ENCODE data around the gene PLXNC1.
A peak's percentile ranks its signal among the peaks of the same experiment; 100 is the strongest.
"Not testable (repeated sequence)": the region's sequence is repeated elsewhere in the genome, so short reads cannot be mapped to it uniquely, and the experiment has no call there.

PLXNC1 gene

DNA sequence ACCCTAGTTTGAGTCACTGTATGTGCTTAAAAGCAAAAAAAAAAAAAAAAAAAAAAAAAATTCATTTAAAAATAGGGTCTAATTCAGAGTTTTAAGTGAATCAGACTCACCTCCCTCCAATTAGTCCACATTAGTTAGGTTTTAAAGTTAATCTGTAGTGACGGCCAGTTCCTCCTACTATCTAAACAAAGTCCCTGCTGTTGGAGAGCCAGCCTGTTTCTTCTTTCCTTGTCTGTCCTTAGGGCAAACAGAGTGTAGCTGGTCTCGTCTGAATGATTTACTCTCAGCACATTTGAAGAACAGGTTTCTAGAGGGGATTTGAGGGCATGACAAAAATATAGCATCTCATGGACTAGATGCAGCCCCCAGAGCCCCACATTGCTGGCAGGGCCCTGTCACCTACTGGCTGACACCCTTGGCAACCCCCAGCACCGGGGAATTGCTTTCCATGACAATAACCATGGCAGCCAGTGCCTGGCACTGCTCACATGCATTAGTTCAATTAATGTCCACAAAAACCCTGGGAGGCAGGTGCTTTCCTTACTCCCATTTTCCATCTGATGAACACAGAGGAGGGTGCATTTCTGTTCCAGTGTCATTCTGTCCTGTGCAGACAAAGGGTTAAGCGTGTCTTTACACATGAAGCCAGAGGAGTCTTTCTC is 138.3 kb downstream of the PLXNC1 start:
- DNase-seq (ENCODE audit: low read depth in 2 of 3, low spot score in 2 of 3): no peak

DNA sequence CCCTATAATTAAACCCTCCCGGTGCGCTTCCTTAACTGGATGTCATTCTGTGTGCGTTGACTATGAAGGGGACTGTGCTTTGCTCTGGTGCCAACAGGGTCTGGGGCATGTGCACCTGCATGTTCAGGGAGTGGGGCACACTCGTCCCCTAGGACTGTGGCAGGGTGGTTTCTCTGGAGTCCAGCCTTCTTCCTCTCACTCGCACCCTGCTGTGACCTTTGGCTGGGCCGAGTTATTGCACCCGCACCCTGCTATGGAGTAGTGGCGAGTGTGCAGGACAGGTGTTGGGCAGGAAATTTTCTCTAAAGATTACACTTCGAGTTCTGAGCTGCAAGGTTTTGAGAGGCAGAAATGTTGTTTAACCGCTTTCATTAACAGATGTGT is 138.9 kb downstream of the PLXNC1 start:
- no peak for DNase-seq (ENCODE audit: low read depth in 2 of 3, low spot score in 2 of 3)

DNA sequence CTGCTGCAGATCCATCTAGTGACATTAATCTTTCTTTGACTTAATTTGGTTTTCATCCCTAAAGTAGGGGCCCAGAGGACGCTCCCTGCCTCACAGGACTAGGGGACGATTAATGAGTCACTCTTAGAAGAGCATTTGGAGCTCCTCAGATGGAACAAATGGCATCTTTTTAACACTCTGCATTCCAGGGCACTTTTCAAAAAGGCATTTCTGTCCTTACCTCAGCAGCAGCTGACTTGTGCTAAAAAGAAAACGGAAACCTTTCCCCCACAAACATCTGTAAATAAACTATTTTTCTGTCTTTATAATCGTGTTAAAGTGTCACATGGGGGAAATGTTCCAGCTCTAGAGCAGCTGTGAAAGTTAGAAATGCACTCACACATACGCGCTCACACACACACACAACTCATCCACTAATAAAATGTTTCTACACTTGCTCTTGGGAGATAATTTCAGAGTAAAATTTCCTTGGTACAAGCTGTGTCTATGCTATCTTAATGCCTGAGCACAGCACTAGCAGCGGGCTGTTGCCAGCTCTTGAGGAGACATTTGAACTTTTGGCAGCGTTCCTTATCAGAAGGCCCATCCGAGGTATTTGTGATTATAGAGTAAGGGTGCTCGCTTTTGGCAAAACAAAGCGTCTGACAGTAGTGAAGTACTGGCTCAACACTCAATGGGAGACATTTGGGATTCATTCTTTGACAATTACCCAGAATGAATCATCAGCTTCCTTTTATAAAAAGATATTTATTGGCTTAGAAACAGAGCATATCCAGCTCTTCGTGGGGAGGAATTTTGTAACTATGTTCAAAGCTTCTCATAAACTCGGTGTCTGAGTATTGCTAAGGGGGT is 141.3 kb downstream of the PLXNC1 start:
- DNase-seq (ENCODE audit: low read depth in 2 of 3, low spot score in 2 of 3): no peak

DNA sequence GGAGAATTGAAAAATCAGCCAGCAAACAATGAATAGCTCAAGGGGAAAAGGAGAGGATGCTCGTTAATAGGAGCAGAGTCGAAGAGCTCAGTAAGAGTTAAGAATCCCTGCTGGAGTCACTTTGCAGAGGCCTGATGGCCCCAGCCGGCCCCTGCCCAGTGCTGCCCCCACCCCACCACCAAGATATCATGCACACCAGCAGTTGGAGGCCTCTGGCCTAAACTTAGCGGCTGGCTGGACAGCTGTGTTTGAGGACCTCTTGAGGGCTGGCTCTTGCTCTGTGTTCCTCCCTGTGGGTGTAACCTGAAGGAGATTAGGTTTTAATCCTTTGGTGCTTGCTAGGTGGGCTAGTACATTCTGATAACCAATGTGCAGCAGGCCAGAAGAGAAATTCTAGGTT is 142.0 kb downstream of the PLXNC1 start:
- DNase-seq (ENCODE audit: low read depth in 2 of 3, low spot score in 2 of 3): no peak

DNA sequence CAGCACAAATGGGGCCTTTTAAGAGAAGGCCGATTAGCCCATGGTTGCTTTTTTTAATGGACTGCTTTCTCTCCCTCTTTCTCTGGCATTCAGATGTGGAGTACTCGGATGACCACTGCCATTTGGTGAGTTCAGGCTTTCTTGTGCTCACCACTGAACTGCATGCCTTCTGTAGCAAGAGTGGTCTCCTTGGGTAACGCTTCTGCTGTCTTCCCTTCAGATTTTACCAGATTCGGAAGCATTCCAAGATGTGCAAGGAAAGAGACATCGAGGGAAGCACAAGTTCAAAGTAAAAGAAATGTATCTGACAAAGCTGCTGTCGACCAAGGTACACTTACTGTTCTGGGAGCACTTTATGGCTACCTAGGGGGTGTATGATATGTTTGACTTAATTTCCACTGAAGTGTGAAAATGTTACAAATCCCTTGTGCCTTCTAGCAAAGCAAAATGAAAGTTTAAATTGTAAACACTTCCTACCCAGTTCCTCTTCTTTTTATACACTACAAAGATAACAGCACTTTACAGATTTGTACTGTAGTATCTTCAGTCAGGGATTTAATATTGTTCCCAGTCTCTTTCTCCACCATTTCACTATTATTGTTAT is 148.8 kb downstream of the PLXNC1 start:
- DNase-seq (ENCODE audit: low read depth in 2 of 3, low spot score in 2 of 3): no peak

DNA sequence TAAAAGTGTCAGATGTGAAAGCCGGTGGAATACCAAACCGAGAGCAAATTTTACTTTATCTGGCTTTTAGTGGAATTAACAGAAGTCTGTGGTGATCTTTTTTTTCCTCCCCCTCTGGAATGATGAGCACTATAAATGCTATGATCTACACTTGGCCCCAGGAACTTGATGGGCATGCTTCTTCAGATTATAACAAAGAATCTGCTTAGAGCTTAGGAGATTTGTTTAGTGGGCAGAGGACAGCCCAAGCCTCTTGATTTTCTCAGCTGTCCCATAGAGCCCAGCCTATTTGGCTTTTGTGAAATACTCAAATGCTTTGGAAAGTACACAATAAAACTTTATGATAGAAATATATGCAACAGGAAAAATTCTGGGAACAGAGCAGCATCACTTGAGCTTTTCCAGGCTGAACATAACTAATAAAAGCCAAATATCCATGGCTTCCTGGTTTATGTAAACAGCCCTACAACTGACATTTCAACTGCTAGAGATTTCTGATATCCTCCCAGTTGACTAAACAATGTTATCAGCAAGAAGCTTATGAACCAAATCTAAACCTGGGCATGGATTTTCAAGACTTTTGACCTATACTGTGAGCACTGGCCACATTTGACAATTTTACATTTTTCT is 149.6 kb downstream of the PLXNC1 start:
- DNase-seq (ENCODE audit: low read depth in 2 of 3, low spot score in 2 of 3): no peak

DNA sequence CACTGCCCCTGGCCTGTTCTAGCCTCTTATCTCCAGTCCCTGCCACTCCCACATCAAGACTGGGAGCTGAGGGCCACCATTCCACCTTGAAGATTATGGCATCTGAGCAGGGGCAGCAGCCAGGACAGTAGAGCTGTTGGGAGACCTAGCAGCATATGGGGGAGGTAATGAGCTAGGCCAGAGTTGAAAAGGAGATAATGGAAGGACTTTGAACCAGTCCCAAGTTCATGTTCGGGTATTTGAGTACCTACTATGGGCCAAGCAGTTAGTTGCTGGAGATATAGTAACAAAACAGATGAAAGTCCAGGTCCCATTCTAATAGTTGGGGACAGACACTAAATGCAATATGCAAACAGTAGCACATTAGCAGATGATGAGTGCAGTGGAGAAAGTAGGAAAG is 151.5 kb downstream of the PLXNC1 start:
- DNase-seq (ENCODE audit: low read depth in 2 of 3, low spot score in 2 of 3): no peak

DNA sequence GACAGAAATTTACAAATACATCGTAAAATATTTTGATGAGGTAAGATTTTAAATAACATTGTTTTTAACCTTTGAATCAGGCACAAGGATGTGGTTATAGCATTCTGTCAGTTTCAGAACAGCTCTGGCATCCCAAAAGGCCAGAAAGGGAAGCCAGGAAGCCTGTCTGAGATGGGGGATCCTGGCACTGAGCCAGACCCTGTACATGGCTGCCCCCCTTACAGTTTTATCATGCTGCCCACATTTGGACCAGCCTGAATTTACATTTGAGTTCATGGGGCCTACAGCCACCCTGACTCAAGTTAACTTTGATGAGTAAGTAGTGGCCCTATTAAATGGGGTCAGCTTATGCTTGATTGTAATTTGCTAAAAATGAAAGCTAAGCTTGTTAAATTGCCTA is 155.6 kb downstream of the PLXNC1 start:
- DNase-seq (ENCODE audit: low read depth in 2 of 3, low spot score in 2 of 3): no peak

DNA sequence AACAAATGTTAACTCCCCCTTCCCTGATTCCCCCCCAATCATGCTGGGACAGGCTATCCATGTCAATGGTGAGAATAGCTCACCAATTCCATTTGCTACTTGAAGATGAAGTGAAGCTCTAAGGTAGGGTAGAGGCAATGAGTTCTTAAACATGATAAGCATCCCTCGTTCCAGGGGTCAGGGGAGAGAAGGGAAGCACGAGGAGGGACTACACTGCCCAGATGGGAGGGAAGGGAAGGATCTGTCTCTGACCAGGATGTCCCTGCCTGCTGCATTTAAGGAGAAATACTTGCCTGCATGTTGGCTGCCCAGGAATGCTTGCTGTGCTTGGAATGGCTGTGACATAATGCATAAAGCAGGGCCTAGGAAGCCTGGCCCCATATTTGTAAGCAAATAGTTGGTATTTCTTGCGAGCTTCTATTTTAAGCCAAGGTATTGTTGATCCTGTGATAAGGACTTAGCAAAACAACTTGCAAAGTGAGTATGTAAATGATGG is 156.2 kb downstream of the PLXNC1 start:
- DNase-seq (ENCODE audit: low read depth in 2 of 3, low spot score in 2 of 3): no peak

DNA sequence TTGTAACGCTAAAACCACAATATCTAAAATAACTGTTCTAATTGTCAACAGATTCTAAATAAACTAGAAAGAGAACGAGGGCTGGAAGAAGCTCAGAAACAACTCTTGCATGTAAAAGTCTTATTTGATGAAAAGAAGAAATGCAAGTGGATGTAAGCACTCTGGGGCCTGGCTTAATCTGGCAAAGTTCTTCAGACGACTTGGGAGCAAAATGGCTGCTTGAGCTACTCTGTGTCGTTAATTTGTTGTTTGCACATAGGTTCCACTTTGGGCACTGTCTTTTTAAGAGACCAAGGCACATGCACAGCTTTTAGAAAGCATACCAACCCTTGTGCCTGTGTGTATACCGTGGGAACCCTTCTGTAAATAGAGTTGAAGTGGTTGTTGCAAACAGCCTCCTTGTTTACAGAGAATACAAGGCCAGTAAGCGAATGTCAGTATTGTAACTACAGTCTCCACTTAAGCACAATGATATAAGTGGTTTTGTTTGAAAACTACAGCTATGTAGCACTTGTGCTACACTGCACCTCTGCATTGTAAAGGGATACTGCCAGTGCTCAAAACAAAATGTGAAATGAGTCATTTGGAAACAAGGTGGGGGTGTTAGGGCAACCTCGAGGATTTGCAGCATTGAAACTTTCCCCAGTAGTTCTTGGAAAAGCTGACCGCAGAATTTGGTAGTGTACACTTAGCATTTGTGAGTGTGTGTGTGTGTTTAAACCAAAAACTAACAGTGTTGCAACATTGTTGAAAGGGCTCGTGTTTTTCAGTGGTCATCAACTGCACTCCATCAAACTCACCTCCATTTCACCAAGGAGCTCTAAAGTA is 157.0 kb downstream of the PLXNC1 start:
- DNase-seq (ENCODE audit: low read depth in 2 of 3, low spot score in 2 of 3): peak in 1 of 3 experiments; percentile 18

DNA sequence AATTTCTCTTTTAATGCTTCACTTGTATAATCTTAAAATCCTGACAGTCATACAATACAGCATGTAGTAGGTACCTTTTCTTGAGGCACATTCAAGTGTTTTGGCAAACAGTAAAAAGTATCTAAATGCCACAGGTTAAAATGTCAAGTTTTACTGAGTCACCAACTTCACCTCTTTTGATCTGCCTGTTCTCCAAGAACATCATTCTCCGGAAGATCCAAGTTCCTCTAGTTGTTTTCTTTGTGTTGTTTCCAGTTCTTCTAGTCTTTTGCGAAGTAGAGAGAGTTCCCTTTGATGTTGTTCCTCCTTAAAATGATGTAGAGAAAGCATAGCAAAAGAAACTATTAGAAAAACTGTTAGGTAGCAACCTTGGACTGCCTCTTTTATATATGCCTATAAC is 160.2 kb downstream of the PLXNC1 start:
- no peak for DNase-seq (ENCODE audit: low read depth in 2 of 3, low spot score in 2 of 3)

DNA sequence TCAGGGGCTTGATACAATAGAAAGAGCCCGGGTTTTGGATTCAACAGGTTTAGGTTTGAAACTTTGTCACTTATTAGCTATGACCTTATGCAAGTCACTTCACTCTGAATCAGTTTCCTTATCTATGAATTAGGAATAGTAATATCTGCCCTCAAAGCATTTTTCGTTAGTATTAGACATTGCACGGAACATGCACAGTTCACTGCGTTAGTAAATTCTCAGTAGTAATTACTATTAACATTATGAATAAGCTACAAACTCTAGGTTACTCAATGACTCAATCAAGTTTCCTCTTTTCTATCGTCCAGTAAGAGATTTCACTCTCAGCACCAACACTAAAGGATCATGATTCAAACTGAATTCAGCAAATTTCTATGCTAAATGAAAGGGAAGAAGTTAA is 161.0 kb downstream of the PLXNC1 start:
- DNase-seq (ENCODE audit: low read depth in 2 of 3, low spot score in 2 of 3): no peak

DNA sequence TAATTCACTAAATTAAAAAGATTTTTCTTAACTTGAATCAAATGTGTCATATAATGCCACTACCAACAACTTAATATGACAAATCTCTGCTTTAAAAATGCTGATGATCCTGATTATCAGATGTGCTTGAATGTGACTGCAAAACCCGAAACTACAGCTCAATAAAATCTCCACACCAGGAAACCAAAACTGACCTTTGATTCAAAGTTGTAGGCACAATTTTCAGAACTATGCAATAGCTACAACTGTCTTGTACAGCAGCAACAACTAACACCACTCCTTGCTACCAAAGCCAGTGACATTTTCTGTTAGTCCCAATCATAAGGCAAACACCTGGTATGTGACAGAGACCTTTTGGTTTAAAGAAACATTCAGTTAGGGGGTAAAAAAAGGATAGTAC is 164.0 kb downstream of the PLXNC1 start:
- DNase-seq (ENCODE audit: low read depth in 2 of 3, low spot score in 2 of 3): no peak

DNA sequence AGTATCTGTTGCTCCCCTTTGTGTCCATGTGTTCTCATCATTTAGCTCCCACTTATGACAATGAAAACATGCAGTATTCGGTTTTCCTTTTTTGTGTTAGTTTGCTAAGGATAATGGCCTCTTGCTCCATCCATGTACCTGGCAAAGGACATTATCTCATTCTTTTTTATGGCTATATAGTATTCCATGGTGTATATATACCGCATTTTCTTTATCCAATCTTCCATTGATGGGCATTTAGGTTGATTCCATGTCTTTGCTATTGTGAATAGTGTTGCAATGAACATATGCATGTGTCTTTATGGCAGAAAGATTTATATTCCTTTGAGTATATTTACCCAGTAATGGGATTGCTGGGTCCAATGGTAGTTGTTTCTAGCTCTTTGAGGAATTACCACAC is 168.2 kb downstream of the PLXNC1 start:
- not testable (repeated sequence) for DNase-seq (ENCODE audit: low read depth in 2 of 3, low spot score in 2 of 3)

DNA sequence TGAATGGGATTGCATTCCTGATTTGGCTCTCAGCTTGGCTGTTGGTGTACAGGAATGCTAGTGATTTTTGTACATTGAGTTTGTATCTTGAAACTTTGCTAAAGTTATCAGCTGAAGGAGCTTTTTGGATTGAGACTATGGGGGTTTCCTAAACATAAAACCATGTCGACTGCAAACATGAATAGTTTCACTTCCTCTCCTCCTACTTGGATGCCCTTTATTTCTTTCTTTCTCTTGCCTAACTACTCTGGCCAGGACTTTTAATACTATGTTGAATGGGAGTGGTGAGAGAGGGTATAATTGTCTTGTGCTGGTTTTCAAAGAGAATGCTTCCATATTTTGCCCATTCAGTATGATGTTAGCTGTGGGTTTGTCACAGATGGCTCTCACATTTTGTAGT is 169.8 kb downstream of the PLXNC1 start:
- DNase-seq (ENCODE audit: low read depth in 2 of 3, low spot score in 2 of 3): no peak

DNA sequence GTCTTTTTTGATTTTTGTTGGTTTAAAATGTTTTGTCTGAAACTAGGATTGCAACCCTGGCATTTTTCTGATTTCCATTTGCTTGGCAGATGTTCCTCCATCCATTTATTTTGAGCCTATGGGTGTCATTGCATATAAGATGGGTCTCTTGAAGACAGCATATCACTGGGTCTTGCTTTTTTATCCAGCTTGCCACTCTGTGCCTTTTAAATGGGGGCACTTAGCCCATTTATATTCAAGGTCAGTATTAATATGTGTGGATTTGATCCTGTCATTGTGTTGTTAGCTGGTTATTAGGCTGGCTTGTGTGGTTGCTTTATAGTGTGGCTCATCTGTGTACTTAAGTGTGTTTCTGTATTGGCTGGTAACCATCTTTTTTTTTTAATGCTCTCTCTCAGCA is 171.7 kb downstream of the PLXNC1 start:
- DNase-seq (ENCODE audit: low read depth in 2 of 3, low spot score in 2 of 3): no peak

DNA sequence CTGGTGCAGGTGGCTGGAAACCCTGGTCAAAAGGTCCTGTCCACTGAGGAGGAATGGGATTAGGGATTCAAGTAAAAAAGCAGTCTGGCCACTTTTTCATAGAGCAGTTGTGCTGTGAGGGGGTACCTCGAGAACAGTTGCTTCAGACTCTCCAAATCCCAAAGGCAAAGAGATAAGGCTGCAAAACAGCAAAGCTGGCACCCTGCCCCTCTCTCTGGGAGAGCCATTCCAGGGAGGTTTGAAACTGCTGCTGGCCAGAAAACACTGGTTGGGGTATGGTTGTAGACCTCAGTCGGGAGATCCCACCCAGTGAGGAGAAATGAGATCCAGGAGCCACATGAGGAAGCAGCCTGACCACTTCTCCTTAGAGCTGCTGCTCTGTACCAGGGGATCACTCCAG is 174.0 kb downstream of the PLXNC1 start:
- no peak for DNase-seq (ENCODE audit: low read depth in 2 of 3, low spot score in 2 of 3)

DNA sequence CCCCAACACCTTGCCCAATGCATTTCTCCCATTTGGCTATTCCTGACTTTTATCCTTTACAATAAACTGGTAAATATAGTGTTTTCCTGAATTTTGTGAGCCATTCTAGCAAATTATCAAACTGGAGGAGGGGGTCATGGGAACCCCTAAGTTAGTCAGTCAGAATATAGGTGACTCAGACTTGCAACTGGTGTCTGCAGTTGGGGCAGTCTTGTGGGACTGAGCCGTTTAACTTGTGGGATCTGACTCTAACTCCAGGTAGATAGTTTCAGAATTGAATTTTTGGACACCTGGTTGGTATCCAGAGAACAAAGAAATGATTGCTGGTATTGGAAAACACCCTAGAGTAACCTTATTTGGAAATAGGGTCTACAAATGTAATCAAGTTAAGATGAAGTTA is 177.9 kb downstream of the PLXNC1 start:
- no peak for DNase-seq (ENCODE audit: low read depth in 2 of 3, low spot score in 2 of 3)

DNA sequence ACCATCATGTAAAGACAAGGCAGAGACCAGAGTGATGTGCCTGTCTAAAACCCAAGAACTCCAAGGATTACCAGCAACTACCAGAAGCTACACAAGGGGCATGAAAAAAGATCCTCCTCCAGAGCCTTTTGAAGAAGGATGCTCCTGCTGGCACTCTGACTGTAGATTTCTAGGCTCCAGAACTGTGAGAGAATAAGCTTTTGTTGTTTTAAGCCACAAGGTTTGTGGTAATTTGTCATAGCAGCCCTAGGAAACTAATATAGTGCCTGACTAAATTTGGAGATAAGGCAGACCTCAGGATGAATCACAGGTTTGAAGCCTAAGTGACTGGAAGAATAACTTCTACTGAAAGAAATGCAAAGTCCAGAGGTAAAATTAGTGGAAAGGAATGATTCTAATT is 178.3 kb downstream of the PLXNC1 start:
- no peak for DNase-seq (ENCODE audit: low read depth in 2 of 3, low spot score in 2 of 3)

DNA sequence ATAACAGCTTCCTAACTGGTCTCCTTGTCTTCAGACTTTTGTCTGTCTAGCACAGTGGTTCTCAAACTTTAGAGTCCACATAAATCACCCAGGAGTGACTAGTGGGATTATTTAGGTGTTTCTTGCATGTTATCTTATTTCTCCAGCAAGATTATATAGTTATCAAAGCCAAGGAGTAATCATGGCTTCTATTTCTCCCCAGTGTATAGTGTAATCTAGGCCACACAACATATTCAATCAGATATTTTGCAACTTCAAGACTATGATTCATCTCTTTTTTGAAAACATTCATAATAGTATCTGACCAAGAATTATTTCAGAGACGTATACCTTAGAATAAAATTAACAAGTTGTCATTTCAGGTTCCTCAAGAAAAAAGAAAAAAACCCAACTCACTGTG is 179.4 kb downstream of the PLXNC1 start:
- no peak for DNase-seq (ENCODE audit: low read depth in 2 of 3, low spot score in 2 of 3)

DNA sequence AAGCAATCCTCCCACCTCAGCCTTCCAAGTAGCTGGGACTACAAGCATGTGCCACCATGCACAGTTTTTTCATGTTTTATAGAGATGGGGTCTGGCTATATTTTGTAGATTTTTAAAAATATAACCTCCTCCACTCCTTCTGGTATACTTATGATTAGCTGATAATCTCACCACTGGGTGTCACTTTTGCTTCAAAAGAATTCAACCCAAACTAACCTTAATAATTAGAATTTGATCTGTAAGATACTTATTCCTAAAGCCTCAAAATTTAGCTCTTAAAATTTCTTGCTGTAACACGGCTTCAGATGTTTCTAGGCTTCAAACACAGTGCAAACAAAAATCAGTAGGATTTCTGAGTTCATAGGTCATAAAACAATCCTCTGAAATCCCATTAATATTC is 181.0 kb downstream of the PLXNC1 start:
- DNase-seq (ENCODE audit: low read depth in 2 of 3, low spot score in 2 of 3): no peak
